Prostate gland (tissue), 2 donors: ENCODE measurements around the gene LANCL1. TPM values are rescaled to one million over a fixed set of nuclear protein-coding genes. Genes with fewer than 3 reads are reported as not detected.

ENCODE experiments used
- DNase-seq: peaks from one replicate; pipeline ENCODE4 v3.0.0-alpha.2; 2019; ENCODE audit warnings: low spot score
- H3K27ac ChIP-seq, 2 donors: fragments of 200-600 bp; sonication (generic); 2 replicates each; pipeline ENCODE4 v1.5.1; 2017 to 2019
- H3K27me3 ChIP-seq: fragments of 200-600 bp; sonication (generic); replicated peaks from 2 replicates; pipeline ENCODE4 v1.5.1; 2019; ENCODE audit not compliant: insufficient read depth
- H3K36me3 ChIP-seq, 2 donors: fragments of 200-600 bp; sonication (generic); 1 replicate in 1 of 2; 2 replicates in 1 of 2; pipeline versions ENCODE4 v1.5.1 to v1.8.1; 2017 to 2019
- H3K4me1 ChIP-seq: fragments of 200-600 bp; sonication (generic); replicated peaks from 2 replicates; pipeline ENCODE4 v1.5.1; 2019
- H3K4me3 ChIP-seq, 2 donors: fragments of 200-600 bp; sonication (generic); 2 replicates each; pipeline ENCODE4 v1.5.1; 2017 to 2019
- H3K9me3 ChIP-seq: fragments of 200-600 bp; sonication (generic); 2 replicates; pipeline ENCODE4 v1.5.1; 2017
- POLR2A ChIP-seq: fragments of 450-650 bp; IDR thresholded peaks from one replicate; pipeline ENCODE4 v1.6.1; 2016; ENCODE audit warnings: antibody characterized with exemption, mild to moderate bottlenecking
- POLR2AphosphoS5 ChIP-seq: sonication (generic); formaldehyde crosslinking; IDR thresholded peaks from one replicate; pipeline ENCODE4 v1.6.1; 2017; ENCODE audit warnings: antibody characterized with exemption
- WGBS: methylation state at CpG from one replicate; pipeline ENCODE4 v1.1.5; 2018; 5-methylcytosine and 5-hydroxymethylcytosine counted together
- intact Hi-C: fragments of 100-400 bp; cut with DNase I; formaldehyde crosslinking; loops from one replicate; pipeline ENCODE4 v1.14.2; 2022
- total RNA-seq, 2 donors: library from RNA; depleted of rRNA; stranded (reverse); fragments of >200 nt; gene quantifications; one replicate each; pipeline ENCODE4 v1.1.0, GENCODE V29; 2016
- TF ChIP-seq, protein P1 (sequence below), 4 experiments: fragments of 200-600 bp in 2 of 4; fragments of 450-650 bp in 2 of 4; sonication (generic) in 2 of 4; IDR thresholded peaks; 1 replicate in 3 of 4; 2 replicates in 1 of 4; pipeline ENCODE4 v1.5.1; 2016 to 2019; ENCODE audit warnings: antibody characterized with exemption in 4 of 4, mild to moderate bottlenecking in 2 of 4, moderate library complexity in 2 of 4

LANCL1 gene
- total RNA-seq, 2 donors from 2014 or later: 48.2 to 50.1 TPM

DNA sequence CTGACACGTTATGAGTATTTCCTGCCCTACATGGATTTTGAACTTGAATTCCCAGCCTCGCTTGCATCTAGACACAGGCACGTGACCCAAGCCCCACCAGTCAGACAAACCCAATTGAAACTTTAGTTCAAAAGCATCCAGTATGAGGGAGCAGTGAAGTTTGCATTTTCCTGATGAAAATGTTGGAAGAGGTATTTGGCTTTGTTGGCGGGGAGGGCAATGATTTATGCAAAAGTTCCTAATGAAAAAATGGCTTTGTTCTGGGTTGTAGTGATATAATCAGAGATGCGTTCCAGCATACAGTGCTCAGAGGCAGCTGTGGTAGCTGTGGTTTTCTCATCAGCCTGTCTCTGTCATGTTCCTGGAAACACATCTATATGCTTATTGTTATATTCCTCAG lies 43.0 kb upstream of the LANCL1 start:
- TF ChIP-seq, protein P1, sequence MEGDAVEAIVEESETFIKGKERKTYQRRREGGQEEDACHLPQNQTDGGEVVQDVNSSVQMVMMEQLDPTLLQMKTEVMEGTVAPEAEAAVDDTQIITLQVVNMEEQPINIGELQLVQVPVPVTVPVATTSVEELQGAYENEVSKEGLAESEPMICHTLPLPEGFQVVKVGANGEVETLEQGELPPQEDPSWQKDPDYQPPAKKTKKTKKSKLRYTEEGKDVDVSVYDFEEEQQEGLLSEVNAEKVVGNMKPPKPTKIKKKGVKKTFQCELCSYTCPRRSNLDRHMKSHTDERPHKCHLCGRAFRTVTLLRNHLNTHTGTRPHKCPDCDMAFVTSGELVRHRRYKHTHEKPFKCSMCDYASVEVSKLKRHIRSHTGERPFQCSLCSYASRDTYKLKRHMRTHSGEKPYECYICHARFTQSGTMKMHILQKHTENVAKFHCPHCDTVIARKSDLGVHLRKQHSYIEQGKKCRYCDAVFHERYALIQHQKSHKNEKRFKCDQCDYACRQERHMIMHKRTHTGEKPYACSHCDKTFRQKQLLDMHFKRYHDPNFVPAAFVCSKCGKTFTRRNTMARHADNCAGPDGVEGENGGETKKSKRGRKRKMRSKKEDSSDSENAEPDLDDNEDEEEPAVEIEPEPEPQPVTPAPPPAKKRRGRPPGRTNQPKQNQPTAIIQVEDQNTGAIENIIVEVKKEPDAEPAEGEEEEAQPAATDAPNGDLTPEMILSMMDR (IDR thresholded peaks at IDR 0.05): no peak
- no peaks in the 10 kb centered on the region for H3K4me1 ChIP-seq
- no peak overlapping the region for H3K27ac ChIP-seq
- WGBS: 71% methylated on average over 5 of the region's 5 CpGs
- DNase-seq: no peak
- no peaks in the 10 kb centered on the region for H3K36me3 ChIP-seq
- no peaks in the 10 kb centered on the region for H3K9me3 ChIP-seq
- no peaks in the 10 kb centered on the region for H3K27me3 ChIP-seq
- intact Hi-C loops: no loop called here
- H3K4me3 ChIP-seq: no peak overlapping the region

DNA sequence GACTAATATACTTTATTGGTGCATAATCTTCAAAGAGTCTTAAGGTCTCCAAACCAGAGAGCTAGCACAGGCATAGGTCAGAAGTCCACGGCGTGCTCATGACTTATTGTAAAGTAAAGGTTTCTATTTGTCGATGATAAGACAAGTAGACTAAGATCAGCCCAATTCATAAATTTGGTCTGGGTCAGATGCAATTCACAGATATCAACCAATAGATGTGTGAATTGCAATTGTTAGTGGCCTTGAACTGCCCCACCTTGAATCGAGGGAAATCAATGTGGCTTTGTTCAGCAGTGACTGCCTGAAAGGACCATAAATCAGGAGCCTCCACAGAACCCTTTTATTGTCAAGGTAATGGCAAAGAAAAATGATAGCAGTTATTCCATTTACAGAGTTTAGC lies 40.7 kb upstream of the LANCL1 start:
- 53% methylated on average over 4 of the region's 4 CpGs for WGBS
- H3K36me3 ChIP-seq: no peaks in the 10 kb centered on the region
- intact Hi-C loops: no loop called here

DNA sequence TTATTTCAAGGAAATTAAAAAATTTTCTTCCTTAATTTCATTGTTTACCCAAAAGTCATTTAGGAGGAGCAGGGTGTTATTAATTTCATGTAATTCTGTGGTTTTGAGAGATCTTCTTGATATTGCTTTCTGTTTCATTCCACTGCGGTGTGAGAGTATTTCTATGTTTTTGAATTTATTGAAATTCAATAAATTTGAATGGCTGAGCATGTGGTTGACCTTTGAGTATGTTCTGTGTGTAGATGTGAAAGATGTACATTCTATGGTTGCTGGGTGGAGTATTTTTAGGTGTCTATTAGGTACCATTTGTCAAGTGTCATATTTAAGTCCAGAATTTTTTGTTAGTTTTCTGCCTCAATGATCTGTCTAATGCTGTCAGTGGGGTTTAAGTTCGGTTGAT lies 39.4 kb upstream of the LANCL1 start:
- no peaks in the 10 kb centered on the region for H3K9me3 ChIP-seq
- 43% methylated on average over 2 of the region's 2 CpGs for WGBS
- intact Hi-C loops: no loop called here
- no peaks in the 10 kb centered on the region for H3K36me3 ChIP-seq
- H3K4me3 ChIP-seq: no peak overlapping the region
- H3K4me1 ChIP-seq: no peaks in the 10 kb centered on the region
- TF ChIP-seq, protein P1 (IDR thresholded peaks at IDR 0.05): no peak
- TF ChIP-seq POLR2A: no peak
- no peak for TF ChIP-seq POLR2AphosphoS5
- H3K27ac ChIP-seq: no peak overlapping the region
- no peak for DNase-seq
- no peaks in the 10 kb centered on the region for H3K27me3 ChIP-seq

More for the DNA sequence above, 40.7 kb upstream of the LANCL1 start:
- Histone ChIP-seq H3K27ac (no peak overlapping the region), H3K4me3 (no peak overlapping the region), H3K4me1 (no peaks in the 10 kb centered on the region), H3K27me3 (no peaks in the 10 kb centered on the region), H3K9me3 (no peaks in the 10 kb centered on the region)
- TF ChIP-seq POLR2A (no peak), POLR2AphosphoS5 (no peak)
- TF ChIP-seq, protein P1 (IDR thresholded peaks at IDR 0.05): no peak
- DNase-seq: no peak

DNA sequence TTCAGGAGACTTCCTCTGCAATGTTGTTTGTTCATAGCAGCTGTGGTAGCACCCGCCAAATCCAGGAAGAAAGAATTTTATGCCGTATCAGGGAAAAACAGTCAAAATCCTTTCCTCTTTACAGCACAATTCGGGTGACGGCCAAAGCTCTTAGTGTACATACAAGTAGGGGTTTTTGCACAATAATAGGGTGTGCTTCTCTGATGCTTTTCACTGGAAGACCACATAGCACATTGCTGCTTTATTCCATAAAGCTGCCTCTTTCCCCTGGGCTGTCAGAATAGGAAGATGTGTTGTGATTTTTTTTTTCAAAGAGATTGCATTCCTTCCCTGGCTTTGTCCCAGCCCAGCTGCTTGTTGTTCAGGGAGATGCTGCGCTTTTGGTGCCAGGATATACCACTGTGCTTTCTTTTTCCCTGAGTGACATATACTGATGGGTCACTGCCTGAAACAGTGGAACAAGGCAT lies 27.2 kb upstream of the LANCL1 start:
- H3K4me3 ChIP-seq: no peak overlapping the region
- WGBS: 38% methylated on average over 5 of the region's 5 CpGs

More for the DNA sequence above, 27.2 kb upstream of the LANCL1 start:
- TF ChIP-seq POLR2AphosphoS5: no peak
- TF ChIP-seq POLR2A: no peak
- TF ChIP-seq, protein P1 (IDR thresholded peaks at IDR 0.05): no peak
- intact Hi-C loops: no loop called here
- no peak for DNase-seq
- no peaks in the 10 kb centered on the region for H3K4me1 ChIP-seq
- no peaks in the 10 kb centered on the region for H3K27me3 ChIP-seq
- H3K9me3 ChIP-seq: no peaks in the 10 kb centered on the region
- no peaks in the 10 kb centered on the region for H3K36me3 ChIP-seq
- H3K27ac ChIP-seq: no peak overlapping the region
